Left ventricle myocardium inferior (tissue), 1 donor: ENCODE results near the gene REXO4. TPM values are rescaled to one million over a fixed set of nuclear protein-coding genes. Genes with fewer than 3 reads are reported as not detected.

ENCODE experiments used
- DNase-seq: peaks from one replicate; pipeline ENCODE4 v3.0.0-alpha.2; 2020
- H3K27ac ChIP-seq: fragments of 200-600 bp; replicated peaks from 2 replicates; pipeline ENCODE4 v1.8.0; 2021
- H3K27me3 ChIP-seq: fragments of 200-600 bp; 2 replicates; pipeline ENCODE4 v1.8.0; 2021; ENCODE audit warnings: low read depth
- H3K36me3 ChIP-seq: fragments of 200-600 bp; 2 replicates; pipeline ENCODE4 v1.8.0; 2021
- H3K4me1 ChIP-seq: fragments of 200-600 bp; 2 replicates; pipeline ENCODE4 v1.8.0; 2021
- H3K4me3 ChIP-seq: fragments of 200-600 bp; 2 replicates; pipeline ENCODE4 v1.8.0; 2021; ENCODE audit warnings: mild to moderate bottlenecking, moderate library complexity
- H3K9me3 ChIP-seq: fragments of 200-600 bp; replicated peaks from 2 replicates; pipeline ENCODE4 v1.8.0; 2021
- intact Hi-C: fragments of 100-400 bp; cut with micrococcal nuclease; formaldehyde crosslinking; loops from one replicate; pipeline ENCODE4 v1.11.0; 2022
- total RNA-seq: library from RNA; stranded (reverse); fragmentation: NEBNext Ultra II Directional; extraction: Animal tissue kit (Norgen Biotek cat#: 25700); gene quantifications from one replicate; pipeline ENCODE4 v1.2.1, GENCODE V29; 2021
- TF ChIP-seq, protein P1 (sequence below): fragments of 200-600 bp; IDR thresholded peaks from 2 replicates; pipeline ENCODE4 v1.8.0; 2021; ENCODE audit warnings: antibody characterized with exemption, mild to moderate bottlenecking, borderline replicate concordance
- donor health status: DM: no; HTN: yes; CAD: no; lungs with severe emphysema.

REXO4 gene
- total RNA-seq, 1 donor from 2014 or later, result 16.5 TPM

DNA sequence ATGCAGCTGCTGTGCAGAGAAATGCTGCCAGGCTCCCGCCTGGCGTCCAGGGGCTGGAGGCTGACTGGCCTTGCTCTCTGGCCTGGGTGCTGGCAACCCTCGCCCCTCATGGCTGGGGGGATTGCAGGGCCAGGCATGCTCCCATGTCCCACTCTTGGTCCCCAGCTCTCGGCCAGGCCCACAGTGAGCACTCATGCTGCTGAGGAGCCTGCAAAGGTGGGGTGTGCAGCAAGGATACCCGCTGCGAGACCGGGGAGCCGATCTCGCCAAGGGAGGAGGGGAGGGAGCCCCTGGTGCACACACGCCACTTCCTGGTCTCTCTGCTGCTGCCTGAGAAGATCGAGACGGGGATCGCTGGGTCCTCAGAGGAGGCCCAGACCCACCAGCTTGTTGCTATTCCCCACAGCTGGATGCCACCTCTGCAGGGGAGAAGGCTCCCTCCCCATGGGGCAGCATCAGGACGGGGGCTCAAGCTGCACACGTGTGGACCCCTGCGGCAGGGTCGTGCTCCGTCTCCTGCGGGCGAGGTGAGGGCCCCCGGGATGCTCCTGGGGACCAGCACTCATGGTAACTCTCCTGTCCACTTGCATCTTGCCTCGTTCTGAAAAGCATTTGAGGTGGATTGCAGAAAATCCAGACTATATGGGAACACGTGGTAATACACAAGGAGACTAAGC, 27.6 kb upstream of the REXO4 start:
- no peaks in the 10 kb centered on the region for H3K27me3 ChIP-seq
- H3K27ac ChIP-seq, result no peak overlapping the region
- intact Hi-C loops, result no loop called here
- no peaks in the 10 kb centered on the region for H3K4me1 ChIP-seq
- TF ChIP-seq, protein P1, sequence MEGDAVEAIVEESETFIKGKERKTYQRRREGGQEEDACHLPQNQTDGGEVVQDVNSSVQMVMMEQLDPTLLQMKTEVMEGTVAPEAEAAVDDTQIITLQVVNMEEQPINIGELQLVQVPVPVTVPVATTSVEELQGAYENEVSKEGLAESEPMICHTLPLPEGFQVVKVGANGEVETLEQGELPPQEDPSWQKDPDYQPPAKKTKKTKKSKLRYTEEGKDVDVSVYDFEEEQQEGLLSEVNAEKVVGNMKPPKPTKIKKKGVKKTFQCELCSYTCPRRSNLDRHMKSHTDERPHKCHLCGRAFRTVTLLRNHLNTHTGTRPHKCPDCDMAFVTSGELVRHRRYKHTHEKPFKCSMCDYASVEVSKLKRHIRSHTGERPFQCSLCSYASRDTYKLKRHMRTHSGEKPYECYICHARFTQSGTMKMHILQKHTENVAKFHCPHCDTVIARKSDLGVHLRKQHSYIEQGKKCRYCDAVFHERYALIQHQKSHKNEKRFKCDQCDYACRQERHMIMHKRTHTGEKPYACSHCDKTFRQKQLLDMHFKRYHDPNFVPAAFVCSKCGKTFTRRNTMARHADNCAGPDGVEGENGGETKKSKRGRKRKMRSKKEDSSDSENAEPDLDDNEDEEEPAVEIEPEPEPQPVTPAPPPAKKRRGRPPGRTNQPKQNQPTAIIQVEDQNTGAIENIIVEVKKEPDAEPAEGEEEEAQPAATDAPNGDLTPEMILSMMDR, result no peak
- DNase-seq, result no peak
- H3K4me3 ChIP-seq, result no peak overlapping the region
- no peaks in the 10 kb centered on the region for H3K36me3 ChIP-seq
- no peaks in the 10 kb centered on the region for H3K9me3 ChIP-seq

DNA sequence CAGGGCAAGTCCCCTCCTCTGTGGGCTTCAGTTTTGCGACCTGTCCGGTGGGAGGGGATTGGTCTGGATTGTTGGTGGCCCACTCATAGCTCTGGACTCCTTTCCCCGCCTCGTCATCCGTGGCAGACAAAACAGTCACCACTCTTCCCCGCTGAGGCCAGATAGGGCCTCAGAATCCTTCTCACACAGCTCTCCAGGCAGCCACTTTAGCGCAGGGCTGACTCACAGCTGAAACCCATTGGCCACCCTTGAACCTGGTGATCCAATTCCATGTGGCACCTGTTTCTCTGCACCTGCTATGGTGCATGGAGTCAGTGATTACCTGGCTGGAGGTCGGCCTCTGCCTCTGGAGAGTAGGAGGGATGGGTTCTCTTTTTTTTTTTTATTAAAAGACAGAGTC, 26.2 kb upstream of the REXO4 start:
- intact Hi-C loops, result no loop called here

DNA sequence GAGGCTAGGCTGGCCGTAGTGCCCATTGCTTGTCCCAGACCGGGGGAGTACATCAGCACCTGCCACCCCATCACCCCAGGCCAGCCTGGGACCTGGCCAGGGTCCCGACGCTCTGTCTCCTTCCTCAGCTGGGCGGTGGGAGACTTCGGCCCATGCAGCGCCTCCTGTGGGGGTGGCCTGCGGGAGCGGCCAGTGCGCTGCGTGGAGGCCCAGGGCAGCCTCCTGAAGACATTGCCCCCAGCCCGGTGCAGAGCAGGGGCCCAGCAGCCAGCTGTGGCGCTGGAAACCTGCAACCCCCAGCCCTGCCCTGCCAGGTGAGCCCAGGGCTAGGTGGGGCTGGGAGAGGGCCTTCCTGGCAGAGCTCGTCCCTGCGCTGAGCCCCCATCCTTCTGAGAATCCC, 25.4 kb upstream of the REXO4 start:
- intact Hi-C loops, result no loop called here
- Histone ChIP-seq H3K36me3 (no peaks in the 10 kb centered on the region), H3K4me1 (no peaks in the 10 kb centered on the region), H3K9me3 (no peaks in the 10 kb centered on the region), H3K4me3 (no peak overlapping the region), H3K27ac (no peak overlapping the region), H3K27me3 (no peaks in the 10 kb centered on the region)
- no peak for DNase-seq
- TF ChIP-seq, protein P1, result no peak

More for the DNA sequence above, 26.2 kb upstream of the REXO4 start:
- TF ChIP-seq, protein P1, result no peak
- no peak for DNase-seq
- Histone ChIP-seq H3K4me3 (no peak overlapping the region), H3K36me3 (no peaks in the 10 kb centered on the region), H3K27ac (no peak overlapping the region), H3K4me1 (no peaks in the 10 kb centered on the region), H3K9me3 (no peaks in the 10 kb centered on the region), H3K27me3 (no peaks in the 10 kb centered on the region)

DNA sequence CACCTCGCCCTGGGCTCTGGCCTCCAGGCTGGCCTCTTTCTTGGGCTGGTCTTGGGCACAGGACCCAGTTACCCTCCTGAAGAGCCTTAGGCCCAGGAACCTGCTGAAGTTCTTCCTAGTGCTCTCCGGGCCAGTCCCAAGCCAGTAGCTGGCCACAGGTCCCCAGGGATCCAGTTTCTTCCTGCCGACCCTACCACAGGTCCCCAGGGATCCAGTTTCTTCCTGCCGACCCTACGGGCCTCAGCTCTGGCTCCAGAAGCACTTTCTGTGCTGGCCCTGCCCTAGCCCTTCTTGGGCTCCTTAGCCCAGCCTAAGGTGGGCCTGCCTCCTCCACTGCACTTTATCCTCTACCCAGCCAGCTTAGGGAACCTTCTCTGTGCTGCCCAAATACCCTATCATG, 23.8 kb upstream of the REXO4 start:
- Histone ChIP-seq H3K27me3 (no peaks in the 10 kb centered on the region), H3K36me3 (no peaks in the 10 kb centered on the region), H3K4me1 (no peaks in the 10 kb centered on the region), H3K27ac (no peak overlapping the region), H3K9me3 (no peaks in the 10 kb centered on the region), H3K4me3 (no peak overlapping the region)
- TF ChIP-seq, protein P1, result no peak
- intact Hi-C loops, result no loop called here
- DNase-seq, result no peak

DNA sequence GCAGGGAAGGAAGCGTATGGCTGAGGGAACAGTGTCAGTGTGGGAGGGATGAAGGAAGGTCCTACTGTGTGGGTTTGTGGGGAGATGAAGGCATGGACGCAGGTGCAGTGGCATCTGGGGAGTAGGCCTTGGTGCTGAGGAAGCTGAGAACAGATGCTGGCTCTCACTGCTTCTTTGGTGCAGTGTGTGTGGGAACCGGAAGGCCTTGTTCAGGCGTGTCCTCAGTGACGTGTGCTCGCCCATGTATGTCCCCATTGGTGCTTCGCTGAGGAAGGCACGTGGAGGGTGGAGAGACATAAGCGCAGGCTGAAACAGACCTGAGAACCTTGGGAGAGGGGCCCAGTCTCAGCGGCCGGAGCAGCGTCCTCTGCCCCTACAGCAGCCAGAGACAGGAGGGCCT, 23.1 kb upstream of the REXO4 start:
- Histone ChIP-seq H3K27ac (no peak overlapping the region), H3K27me3 (no peaks in the 10 kb centered on the region), H3K4me1 (no peaks in the 10 kb centered on the region), H3K36me3 (no peaks in the 10 kb centered on the region), H3K4me3 (no peak overlapping the region), H3K9me3 (no peaks in the 10 kb centered on the region)
- intact Hi-C loops, result no loop called here
- TF ChIP-seq, protein P1, result no peak
- no peak for DNase-seq
